Colonic mucosa (tissue), 4 donors: ENCODE results near the gene MMP24OS. TPM values are rescaled to one million over a fixed set of nuclear protein-coding genes. Genes with fewer than 3 reads are reported as not detected.
A peak's percentile ranks its signal among the peaks of the same experiment; 100 is the strongest.

Experiments
- DNase-seq: peaks from one replicate; pipeline ENCODE4 v3.0.0-alpha.2; 2020
- H3K27ac ChIP-seq: fragments of 200-600 bp; one replicate; pipeline ENCODE4 v1.8.0; 2021
- H3K27me3 ChIP-seq: fragments of 200-600 bp; one replicate; pipeline ENCODE4 v1.8.0; 2021
- H3K36me3 ChIP-seq: fragments of 200-600 bp; one replicate; pipeline ENCODE4 v1.8.0; 2021
- H3K4me1 ChIP-seq: fragments of 200-600 bp; one replicate; pipeline ENCODE4 v1.8.0; 2021; ENCODE audit warnings: mild to moderate bottlenecking
- H3K4me3 ChIP-seq: fragments of 200-600 bp; one replicate; pipeline ENCODE4 v1.8.0; 2021
- H3K9ac ChIP-seq, 2 donors: one replicate each; pipeline ENCODE4 v1.7.0; 2013; ENCODE audit warnings: control low read depth in 2 of 2, low read depth in 2 of 2, low read length in 2 of 2
- H3K9me3 ChIP-seq: fragments of 200-600 bp; one replicate; pipeline ENCODE4 v1.8.0; 2021
- intact Hi-C: fragments of 100-400 bp; cut with DNase I; formaldehyde crosslinking; loops from one replicate; pipeline ENCODE4 v1.14.1; 2022
- total RNA-seq, 2 donors: library from RNA; stranded (reverse); fragmentation: NEBNext Ultra II Directional in 1 of 2; extraction: Animal tissue kit (Norgen Biotek cat#: 25700) in 1 of 2; gene quantifications; one replicate each; pipeline ENCODE4 v1.2.1, GENCODE V29; 2021
- TF ChIP-seq, protein P1 (sequence below): fragments of 200-600 bp; IDR thresholded peaks from one replicate; pipeline ENCODE4 v1.8.0; 2022; ENCODE audit warnings: antibody characterized with exemption, mild to moderate bottlenecking
- donor health status: healthy.
- donor health status: DM: no; HTN: no; CAD: no.
- donor health status: DM: no; HTN: no; CAD: no.

The MMP24OS gene
- total RNA-seq, 2 donors from 2014 or later, result 83.9 to 123 TPM

GRCh38 chr20:35290887-35291417 lies 13.0 kb upstream of the MMP24OS start:
- DNase-seq, result no peak
- H3K9me3 ChIP-seq, result no peaks in the 10 kb centered on the region
- H3K4me3 ChIP-seq, result no peak overlapping the region
- no peak overlapping the region for H3K27ac ChIP-seq
- no peaks in the 10 kb centered on the region for H3K36me3 ChIP-seq
- no peaks in the 10 kb centered on the region for H3K27me3 ChIP-seq
- TF ChIP-seq, protein P1, sequence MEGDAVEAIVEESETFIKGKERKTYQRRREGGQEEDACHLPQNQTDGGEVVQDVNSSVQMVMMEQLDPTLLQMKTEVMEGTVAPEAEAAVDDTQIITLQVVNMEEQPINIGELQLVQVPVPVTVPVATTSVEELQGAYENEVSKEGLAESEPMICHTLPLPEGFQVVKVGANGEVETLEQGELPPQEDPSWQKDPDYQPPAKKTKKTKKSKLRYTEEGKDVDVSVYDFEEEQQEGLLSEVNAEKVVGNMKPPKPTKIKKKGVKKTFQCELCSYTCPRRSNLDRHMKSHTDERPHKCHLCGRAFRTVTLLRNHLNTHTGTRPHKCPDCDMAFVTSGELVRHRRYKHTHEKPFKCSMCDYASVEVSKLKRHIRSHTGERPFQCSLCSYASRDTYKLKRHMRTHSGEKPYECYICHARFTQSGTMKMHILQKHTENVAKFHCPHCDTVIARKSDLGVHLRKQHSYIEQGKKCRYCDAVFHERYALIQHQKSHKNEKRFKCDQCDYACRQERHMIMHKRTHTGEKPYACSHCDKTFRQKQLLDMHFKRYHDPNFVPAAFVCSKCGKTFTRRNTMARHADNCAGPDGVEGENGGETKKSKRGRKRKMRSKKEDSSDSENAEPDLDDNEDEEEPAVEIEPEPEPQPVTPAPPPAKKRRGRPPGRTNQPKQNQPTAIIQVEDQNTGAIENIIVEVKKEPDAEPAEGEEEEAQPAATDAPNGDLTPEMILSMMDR, result no peak
- intact Hi-C loops, result no loop called here
- H3K4me1 ChIP-seq, result no peaks in the 10 kb centered on the region
- no peak overlapping the region for H3K9ac ChIP-seq

DNA sequence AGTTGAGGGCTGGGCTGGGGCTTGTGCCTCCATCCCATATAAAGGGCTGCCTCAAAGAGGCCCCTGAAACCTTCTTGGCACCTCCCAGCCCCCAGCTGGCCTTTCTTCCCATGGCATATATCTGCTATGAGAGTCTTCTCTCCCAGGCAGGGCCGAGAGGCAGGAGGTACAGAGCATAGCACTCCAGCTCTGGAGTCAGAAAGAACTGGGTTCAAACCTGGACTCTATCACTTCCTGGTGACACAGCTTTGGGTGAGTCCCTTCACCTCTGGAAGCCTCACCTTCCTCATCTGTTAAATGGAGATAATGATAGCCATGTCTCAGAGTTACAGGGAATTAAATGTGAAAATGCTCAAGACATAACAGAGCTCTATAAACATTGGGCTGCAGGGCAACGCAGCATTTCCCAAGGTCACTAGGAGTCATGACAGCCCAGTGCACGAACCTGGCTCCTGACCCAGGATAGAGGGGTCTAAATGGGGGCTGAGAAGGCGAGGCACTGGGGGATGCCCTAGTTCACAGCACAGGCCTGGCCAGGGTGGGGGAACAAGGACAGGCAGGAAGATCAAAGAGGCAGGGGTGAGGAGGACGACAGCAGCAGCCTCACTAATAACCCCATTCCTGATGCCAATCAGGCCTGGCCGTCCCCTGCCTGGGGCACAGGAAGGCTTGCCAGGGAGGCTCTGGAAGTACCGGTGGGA lies 12.4 kb upstream of the MMP24OS start:
- Histone ChIP-seq H3K9ac (peak overlapping the region in 1 of 2 donors; percentile 35), H3K9me3 (no peaks in the 10 kb centered on the region), H3K4me1 (no peaks in the 10 kb centered on the region), H3K27ac (no peak overlapping the region), H3K36me3 (no peaks in the 10 kb centered on the region), H3K4me3 (no peak overlapping the region), H3K27me3 (no peaks in the 10 kb centered on the region)
- intact Hi-C loops, result no loop called here
- TF ChIP-seq, protein P1, result no peak
- no peak for DNase-seq

- Histone ChIP-seq H3K36me3 (no peaks in the 10 kb centered on the region), H3K27ac (no peak overlapping the region), H3K9ac (no peak overlapping the region), H3K27me3 (no peaks in the 10 kb centered on the region), H3K4me1 (peaks cover 2% of the 10 kb centered on the region), H3K4me3 (no peak overlapping the region), H3K9me3 (no peaks in the 10 kb centered on the region)
- intact Hi-C loops, result no loop called here
- no peak for DNase-seq
- TF ChIP-seq, protein P1, result no peak
Measured at GRCh38 chr20:35288325-35289060, 10.6 kb upstream of the MMP24OS start.

DNA sequence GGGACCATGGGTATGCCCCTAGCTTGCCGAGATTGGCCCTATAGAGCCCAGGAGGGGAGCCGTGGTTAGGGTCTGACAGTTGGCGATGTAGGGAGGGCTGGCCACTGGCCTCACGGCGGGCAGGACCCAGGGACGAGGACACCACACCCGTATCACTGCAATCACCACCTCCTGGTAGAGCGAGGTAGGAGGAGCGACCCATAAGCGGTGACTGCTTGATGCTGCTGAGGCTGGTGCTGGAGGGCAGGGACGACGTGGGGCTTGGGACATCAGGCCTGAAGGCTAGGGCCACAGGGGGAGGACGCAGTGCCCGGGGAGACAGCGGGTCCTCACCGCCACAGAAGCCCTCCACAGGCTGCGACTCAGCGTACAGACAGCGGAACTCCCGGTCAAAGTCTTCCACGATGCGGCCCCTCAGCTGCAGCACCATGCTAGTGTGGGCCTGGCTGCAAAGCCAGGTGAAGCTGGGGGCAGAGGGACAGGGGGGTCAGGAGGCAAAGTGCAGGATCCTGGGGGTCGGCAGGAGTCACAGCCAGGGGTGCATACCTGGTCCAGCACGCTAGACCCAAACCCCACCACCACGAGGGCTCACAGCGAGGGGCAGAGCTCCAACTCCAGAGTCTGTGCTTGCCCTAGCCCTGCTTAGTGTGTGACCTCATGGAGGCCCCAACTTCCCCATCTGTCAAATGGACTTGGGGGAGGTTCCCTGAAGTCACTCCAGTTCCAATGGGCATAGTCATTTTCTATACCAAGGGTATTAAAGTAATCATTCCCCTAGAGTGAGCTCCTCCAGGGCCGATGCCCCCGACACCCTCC lies 9.8 kb upstream of the MMP24OS start:
- Histone ChIP-seq H3K4me3 (no peak overlapping the region), H3K9me3 (no peaks in the 10 kb centered on the region), H3K4me1 (peaks cover 10% of the 10 kb centered on the region), H3K27ac (no peak overlapping the region), H3K9ac (no peak overlapping the region), H3K27me3 (no peaks in the 10 kb centered on the region), H3K36me3 (no peaks in the 10 kb centered on the region)
- intact Hi-C loops, result no loop called here
- TF ChIP-seq, protein P1, result no peak
- DNase-seq, result no peak

DNA sequence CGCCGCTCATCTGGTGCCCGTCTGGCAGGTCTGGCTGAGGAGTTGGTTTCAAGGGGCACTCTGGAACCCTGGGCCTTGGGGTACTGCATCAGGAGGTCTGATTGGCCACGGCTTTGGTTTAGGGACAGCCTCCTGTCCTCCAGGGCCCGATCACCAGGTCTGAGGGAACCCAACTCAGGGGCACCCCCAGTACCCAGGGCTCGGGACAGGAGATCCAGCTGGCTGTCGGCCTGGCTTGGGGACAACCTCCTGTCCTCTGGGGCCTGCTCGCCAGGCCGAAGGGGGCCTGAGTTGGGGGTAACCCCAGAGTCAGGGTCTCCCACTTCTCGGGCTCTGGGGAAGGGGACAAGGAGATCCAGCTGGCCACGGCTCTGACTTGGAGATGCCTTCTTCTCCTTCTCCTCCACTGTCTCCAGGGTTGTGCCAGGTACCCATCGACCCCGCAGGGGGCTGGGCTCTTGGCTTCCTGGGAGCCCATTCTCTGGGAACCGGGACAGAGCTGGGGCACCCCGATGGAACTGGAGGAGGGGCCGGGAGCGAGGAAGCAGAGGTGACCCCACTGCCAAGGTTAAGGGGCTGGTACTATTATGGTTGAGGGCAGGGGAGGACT lies 9.1 kb upstream of the MMP24OS start:
- no peak for DNase-seq
- TF ChIP-seq, protein P1, result no peak
- no peak overlapping the region for H3K27ac ChIP-seq
- peaks cover 10% of the 10 kb centered on the region for H3K4me1 ChIP-seq
- intact Hi-C loops, result no loop called here
- H3K27me3 ChIP-seq, result no peaks in the 10 kb centered on the region
- no peak overlapping the region for H3K9ac ChIP-seq
- H3K36me3 ChIP-seq, result no peaks in the 10 kb centered on the region
- no peaks in the 10 kb centered on the region for H3K9me3 ChIP-seq
- H3K4me3 ChIP-seq, result no peak overlapping the region
